Measurements from ENCODE around the gene CD46.

GRCh38 chr1:207793327-207793726, 41.5 kb downstream of the CD46 start:
- TF ChIP-seq CTCF (IDR thresholded peaks at IDR 0.05; ENCODE audit: low read depth, low read length, poor library complexity, severe bottlenecking): no peak
- no peak for TF ChIP-seq EZH2phosphoT487 (IDR thresholded peaks at IDR 0.05; ENCODE audit: borderline replicate concordance, low read length)

All from DOHH2 (cell line).